IPS-NIHi11 (cell line): ENCODE measurements around the gene PTMS.
"Not testable (repeated sequence)": the region's sequence is repeated elsewhere in the genome, so short reads cannot be mapped to it uniquely, and the experiment has no call there.

Experiments used
- DNase-seq: peaks from one replicate; pipeline ENCODE4 v3.0.0; 2012; ENCODE audit warnings: mixed read lengths, low spot score

Gene PTMS, protein sequence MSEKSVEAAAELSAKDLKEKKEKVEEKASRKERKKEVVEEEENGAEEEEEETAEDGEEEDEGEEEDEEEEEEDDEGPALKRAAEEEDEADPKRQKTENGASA

DNA sequence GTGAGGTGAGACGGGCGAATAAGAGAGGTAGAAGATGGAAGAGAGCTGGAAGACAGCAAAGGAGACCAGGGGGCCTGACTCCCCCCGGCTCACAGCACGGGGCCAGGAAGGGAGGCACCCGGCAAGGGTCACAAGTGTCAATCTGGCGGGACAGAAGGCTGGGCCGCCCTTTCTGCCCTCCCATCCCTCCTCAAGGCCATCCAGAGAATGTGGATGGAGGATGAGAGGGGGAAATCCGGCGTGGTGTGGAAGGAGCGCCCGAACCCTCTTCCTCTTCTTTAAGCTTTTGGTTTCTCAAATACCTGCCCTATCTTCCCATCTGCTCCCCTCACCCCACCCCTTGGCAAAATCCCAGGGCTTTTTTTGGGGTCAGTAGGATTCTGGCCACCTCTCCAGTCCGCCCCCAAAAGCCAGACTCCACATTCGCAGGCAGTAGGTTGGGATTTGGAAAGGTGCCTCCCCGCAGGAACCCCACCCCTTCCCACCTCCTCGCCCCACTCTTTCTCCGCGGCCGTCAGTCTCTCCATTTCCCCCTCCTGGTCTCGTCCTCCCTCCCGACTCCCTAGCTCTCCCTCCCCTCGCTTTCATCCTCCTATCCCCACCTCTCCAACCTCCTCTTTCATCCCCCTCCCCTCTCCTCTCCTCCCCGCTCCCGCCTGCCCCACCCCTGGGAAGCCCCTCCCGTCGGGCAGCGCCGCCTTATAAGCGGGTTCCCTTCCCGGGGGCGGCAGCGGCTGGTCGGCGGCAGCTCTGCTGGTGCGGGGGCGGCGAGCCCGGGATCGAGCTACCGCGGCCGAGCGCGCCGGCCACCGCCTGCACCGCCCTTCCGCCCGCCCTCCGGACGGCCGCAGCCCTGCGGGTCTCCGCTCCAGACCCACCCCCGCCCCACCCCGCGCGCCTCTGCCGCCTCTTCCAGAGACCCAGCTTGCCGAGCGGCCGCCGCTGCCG lies at the start of gene PTMS:
Gene PTMS, plus strand, starts transcription at position 730 of the 948 bp plus-strand sequence. CDS start 343 bp downstream, outside the sequence.
- DNase-seq: peak; percentile 84

DNA sequence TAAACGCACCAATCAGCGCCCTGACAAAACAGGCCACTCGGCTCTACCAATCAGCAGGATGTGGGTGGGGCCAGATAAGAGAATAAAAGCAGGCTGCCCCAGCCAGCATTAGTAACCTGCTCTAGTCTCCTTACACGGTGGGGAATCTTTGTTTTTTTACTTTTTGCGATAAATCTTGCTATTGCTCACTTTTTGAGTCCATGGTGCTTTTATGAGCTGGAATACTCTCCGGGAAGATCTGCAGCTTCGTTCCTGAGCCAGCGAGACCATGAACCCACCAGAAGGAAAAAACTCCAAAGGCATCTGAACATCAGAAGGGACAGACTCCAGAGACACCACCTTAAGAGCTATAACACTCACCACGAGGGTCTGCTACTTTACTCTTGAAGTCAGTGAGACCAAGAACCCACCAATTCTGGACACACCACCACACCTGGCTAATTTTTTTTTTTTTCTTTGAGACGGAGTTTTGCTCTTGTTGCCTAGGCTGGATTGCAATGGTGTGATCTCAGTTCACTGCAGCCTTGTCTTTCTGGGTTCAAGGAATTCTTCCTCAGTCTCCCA lies 49.2 kb upstream of the PTMS start:
- no peak for DNase-seq

DNA sequence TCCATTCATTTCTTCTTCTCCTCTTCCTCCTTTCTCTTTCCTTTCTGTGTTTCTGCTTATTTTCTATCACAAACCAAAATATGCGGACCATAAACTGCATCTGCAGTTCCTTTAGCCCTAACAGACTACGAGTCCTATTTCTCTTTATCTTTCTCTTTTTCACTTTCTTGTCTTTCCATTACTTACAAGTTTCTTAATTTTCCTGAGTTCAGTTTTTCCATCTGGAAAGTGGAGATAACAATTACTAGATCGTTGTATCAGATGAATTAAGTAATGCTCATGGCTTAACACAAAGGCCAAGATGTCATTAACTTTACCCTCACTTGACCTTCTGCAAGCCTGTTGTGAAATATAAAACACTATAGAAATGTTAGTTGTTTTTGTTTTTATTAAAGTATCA lies 43.3 kb upstream of the PTMS start:
- no peak for DNase-seq

DNA sequence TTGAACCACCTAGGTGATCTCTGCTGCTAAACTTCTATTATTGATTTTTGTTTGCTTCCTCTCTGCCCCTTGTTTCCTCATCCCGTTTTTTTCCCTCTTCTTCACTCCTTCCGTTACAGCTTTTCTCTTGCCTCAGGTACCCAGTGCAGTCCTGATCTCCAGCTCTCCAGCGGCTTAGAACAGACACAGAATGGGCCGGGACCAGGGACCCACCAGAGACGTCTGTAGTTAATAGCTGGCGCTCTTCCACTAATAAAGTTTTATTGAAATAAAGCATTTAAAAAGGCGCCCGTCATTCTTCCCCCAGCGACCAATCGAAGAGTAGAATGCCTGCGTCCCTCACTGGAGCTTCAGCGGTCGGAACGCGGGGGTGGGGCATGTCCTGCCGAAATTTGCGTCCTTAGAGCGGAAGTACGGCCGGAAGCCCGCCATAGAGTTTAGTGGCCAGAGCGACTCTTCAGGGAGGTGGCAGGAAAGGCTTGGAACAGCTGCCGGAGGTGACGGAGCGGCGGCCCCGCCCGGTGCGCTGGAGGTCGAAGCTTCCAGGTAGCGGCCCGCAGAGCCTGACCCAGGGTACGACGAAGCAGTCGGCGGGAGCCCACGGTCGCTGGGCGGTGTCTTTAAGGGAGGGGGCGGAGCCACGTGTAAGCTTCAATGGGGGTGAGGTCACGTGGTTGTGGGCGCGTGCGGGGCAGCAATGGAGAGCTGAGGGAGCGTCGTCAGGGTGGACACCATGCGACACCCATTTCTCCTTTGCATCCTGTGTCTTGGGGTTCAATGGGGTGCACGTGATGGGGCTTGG lies 42.4 kb upstream of the PTMS start, which contains the start of gene COPS7A:
Gene COPS7A, plus strand, starts transcription at position 440 of the 802 bp plus-strand sequence. CDS start 611 bp downstream, outside the sequence.
- peak; percentile 98 for DNase-seq

DNA sequence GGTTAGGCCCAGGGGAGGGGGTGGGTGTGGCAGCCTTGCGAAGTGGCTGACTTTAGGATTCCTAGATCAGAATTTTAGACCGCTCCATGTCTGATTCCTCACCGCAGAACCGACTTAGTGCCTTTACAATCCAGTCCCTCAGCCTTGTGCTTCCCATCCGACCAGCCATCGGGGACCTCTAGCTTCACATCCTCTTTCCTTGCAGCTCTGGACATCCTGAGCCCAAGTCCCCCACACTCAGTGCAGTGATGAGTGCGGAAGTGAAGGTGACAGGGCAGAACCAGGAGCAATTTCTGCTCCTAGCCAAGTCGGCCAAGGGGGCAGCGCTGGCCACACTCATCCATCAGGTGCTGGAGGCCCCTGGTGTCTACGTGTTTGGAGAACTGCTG lies 41.8 kb upstream of the PTMS start:
- DNase-seq: no peak

DNA sequence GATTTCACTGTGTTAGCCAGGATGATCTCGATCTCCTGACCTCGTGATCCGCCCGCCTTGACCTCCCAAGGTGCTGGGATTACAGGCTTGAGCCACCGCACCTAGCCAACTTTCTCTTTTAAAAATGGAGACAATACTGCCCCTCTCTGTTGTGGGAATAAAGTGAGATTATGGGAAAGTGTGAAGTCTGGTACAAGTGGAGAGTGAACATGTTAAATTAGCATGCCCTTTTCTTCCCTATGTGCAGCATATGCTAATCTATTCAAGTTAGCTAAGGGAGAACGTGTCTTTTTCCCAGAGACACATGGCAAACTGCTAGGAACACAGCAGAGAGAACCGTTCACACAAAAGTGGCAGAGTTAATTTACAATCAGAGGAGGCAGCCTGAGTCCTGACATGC lies 40.8 kb upstream of the PTMS start:
- DNase-seq: no peak

DNA sequence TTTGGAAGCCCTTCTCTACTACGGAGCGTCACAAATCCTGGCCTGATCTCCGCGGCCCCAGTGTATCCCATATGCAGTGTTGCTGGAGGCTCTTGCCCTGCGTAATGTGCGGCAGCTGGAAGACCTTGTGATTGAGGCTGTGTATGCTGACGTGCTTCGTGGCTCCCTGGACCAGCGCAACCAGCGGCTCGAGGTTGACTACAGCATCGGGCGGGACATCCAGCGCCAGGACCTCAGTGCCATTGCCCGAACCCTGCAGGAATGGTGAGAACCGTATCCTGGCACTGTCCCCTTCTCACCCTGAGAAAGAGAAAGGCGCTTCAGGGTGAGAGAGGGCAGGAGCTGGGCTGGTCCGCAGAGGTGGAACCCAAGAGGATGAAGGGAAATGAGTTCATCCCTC lies 37.0 kb upstream of the PTMS start:
- no peak for DNase-seq

DNA sequence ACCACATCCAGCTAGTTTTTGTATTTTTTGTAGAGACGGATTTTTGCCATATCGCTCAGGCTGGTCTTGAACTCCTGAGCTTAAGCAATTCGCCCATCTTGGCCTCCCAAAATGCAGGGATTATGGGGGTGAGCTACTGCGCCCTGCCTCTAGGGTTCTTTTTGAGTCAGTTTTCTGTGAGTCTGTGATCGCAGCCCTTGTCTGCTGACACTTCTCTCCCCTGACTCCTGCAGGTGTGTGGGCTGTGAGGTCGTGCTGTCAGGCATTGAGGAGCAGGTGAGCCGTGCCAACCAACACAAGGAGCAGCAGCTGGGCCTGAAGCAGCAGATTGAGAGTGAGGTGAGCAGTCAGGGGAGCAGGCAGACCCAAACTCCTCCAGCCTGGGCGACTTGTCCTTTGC lies 36.0 kb upstream of the PTMS start:
- no peak for DNase-seq

DNA sequence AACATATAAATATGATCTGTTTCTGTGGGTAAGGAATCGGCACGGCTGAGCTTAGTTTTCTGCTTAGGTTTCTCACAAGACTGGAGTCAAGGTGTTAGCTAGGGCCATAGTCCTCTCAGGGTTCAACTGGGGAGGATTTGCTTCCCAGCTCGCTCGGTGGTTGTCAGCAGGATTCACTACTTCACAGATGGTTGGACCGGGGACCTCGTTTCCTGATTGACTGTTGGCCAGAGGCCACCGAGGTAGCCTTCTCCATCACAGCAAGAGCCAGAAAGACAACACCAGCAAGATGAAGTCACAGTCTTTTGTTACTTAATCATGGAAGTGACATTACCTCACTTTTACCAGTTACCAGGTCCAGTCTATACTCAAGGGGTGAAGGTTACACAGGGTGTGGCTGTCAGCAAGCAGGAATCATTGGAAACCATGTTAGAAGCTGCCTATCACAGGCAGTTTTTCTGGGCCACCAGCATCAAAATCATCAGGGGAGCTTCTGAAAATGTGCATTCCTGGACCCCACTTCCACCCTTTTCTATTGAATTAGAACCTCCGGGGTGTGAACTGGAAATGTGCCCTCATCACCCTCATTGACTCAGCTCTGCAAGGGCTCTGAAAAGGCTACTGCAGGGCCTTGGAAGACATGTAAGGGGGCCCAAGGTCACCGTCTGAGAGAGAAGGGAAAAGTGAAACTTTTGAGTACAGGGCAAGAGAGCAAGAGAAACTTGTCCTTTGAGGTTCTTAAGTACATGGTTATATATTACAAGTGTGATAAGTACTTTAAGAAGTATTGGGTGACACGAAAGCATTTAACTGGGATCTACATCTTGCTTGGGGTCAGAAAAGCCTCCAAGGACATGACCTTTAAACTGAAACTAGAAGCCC lies 31.4 kb upstream of the PTMS start:
- no peak for DNase-seq

DNA sequence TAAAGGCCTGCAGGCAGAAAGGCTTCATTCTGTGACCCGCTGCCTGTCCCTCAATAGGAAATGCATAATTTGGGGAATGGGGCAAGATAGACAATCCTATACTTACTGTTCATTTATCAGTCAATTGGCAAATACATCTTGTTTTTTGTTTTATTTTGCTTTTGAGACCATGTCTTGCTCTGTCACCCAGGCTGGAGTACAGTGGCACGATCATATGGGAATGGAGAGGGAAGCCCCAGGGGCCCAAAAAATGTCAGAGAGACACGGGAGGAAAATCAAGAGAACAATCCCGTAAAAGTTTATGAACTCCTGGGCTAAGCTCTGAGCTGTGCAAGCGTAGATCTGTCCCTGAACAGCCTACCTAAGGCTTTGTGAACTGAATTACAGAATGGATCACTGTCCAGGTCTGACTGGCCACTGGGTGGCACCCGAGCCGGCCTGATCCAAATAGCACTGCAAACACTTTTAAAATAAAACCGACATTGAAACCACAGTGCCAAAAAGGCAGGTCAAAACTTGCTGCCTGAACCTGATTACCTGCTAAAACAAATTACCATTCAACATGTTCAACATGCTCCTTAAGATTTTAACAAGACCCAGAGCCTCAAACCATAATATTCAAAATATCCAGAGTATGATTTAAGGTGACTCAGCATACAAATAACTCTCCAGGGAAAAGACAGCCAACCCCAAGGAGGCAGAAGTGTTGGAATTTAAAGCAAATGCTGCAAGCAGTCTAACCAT lies 30.5 kb upstream of the PTMS start:
- DNase-seq: peak; percentile 77

DNA sequence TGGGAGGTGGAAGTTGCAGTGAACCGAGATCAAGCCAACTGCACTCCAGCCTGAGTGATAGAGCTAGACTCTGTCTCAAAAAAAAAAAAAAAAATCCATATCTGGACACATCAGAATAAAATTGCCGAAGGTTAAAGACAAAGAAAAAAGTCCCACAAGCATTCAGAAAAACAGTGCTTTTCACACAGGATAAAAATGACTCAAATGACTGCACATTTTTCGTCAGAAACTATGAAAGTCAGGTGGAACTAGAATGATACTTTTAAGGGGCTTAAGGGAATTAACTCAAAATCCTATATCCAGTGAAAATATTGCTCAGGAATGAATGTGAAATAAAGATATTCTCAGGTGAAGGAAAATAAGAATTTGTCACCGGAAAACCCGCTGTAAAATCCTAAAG lies 29.4 kb upstream of the PTMS start:
- DNase-seq: no peak

DNA sequence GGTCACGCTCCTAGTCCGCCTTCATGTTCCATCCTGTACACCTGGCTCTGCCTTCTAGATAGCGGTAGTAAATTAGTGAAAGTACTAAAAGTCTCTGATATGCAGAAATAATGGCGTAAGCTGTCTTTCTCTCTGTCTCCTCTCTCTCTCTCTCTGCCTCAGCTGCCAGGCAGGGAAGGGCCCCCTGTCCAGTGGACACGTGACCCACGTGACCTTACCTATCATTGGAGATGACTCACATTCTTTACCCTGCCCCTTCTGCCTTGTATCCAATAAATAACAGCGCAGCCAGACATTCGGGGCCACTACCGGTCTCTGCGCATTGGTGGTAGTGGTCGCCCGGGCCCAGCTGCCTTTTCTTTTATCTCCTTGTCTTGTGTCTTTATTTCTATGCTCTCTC lies 24.1 kb upstream of the PTMS start:
- DNase-seq: not testable (repeated sequence)

DNA sequence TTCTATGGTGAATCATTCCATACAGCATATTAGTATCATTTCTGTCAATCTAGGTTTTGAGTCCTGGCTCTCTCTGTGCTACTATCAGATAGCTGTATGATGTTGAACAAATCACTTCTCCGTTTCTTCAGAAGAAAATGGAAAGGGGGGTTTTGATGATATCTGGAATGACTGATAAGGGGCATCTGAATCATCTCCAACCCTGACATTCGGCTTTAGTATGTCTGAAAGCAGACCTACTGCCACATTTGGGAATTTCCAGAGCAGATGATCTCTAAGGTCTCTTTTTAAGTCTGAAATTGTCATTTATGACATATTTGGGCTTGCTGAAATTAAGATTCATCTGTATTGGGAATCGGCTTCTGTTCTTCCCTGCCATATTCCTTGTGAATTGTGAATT lies 23.3 kb upstream of the PTMS start:
- DNase-seq: no peak

DNA sequence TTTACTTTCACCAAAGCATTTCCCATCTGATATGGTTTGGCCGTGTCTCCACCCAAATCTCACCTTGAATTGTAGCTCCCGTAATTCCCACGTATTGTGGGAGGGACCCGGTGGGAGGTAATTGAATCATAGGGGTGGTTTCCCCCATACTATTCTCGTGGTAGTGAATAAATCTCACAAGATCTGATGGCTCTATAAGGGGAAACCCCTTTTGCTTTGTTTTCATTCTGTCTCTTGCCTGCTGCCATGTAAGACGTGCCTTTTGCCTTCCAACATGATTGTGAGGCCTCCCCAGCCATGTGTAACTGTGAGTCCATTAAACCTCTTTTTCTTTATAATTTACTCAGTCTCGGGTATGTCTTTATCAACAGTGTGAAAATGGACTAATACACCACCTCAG lies 22.9 kb upstream of the PTMS start:
- not testable (repeated sequence) for DNase-seq

DNA sequence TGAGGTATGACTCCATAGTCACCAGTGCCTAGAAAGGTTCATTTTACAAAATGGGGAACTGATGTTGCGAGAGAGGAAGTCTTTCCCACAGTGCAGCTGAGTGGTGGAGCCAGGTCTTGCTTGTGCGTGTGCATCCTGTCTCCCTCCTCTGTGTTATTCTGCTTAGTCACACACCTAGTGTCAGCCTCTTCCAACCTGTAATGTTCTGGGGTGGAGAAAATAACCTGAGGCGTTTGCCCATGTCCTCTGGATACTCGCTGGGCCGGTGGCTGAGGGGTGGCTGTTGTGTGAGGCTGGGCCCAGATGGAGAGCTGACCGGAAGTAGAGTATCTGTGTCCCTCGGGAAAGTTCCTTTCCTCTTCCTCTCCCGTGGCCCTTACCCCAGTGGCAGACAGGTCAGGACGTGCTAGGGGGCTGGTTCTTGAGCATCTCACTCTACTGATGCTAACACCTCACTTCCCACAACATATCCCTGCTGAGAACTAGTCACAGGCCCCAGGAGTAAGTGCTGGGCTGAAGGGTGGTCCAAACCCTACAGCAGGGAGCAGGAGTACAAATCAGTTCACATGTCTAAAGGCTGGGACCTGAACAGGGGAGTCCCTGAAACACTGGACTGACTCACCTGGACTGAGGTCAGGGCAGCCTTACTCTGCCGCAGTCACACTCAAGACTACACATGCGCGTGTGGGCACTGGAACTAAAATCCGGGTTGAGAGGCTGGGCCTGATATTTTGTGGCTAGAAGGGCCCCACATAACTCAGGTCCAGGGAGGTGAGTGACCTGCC lies 20.2 kb upstream of the PTMS start:
- DNase-seq: no peak

DNA sequence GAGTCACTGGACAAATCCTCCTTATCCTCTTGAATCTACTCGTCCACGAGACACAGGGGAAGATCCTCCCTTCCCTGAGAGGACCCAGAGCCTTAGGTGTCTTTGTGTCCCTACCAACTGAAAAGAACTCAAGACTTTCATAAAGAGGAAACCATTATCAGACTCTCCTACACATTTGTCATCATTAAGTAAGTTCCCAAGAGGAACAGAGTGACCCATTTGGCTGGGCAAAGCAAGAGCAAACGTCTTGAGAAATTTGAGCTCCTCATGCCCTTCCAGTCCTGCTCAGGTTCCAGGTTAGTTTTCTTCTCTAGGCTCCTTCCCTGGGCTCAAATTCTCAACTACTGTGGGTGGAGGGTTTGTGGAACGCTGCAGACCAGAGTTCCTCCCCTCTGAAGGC lies 18.9 kb upstream of the PTMS start:
- DNase-seq: no peak

DNA sequence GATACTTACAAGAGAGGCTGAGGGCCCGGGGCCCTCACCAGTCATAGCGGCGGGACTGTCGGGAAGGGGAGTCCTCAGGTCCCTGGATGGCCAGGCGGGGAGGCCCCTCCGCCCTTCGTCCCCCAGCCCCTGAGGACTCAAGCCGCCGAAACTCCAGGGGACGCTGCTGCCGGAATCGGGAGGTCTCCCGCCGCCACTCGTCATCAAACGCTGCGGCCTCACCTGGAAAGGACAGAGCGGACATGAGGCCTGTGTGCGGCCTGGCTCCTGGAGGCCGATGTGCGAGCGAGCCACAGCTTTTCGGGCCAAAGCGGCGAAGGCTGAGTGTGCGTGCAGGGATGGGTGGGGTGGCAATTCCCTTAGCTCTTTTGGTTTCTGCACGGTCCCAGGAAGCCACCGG lies 17.4 kb upstream of the PTMS start:
- no peak for DNase-seq

DNA sequence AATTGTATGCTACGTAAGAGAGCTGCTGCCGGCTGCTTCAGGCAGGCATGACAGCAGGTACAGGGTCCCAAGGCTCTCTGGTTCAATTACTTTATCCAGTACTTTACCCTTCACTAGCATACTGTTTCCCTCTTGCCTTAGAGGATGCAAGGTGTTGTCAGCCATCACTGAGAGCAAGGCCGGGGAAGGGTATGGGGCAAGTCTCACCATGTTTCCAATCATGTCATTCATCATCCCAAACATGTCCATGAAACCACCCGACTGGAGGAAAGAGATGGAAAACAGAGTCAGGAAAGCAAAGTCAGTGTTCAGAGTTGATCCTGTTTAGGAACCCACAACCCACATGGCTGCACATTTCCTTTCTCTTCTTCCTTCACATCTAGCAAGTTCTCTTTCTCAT lies 15.7 kb upstream of the PTMS start:
- no peak for DNase-seq

DNA sequence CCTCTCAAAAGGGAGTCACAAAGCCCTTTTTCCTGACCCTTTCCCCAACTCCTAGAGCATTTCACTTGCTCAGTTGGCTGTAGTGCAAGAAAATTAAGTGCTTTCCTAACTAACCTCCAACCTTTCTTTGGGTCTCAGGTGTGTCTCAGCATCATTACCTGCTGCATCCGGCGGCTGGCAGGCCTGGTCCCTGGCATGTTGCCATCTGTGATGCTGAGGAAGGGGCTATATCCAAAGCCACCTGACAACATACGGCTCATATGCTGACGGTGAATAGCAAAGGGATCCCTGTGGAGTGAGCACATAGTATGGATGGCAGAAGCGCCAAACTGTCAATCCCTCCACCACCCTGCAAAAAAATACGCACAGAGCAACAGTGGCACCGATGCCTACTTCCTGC lies 14.4 kb upstream of the PTMS start:
- DNase-seq: no peak
